ENCODE measurements around the gene EFCAB5.

- no peak for TF ChIP-seq ETV5 (CRISPR knock-in tag; IDR thresholded peaks at IDR 0.05; ENCODE audit: borderline replicate concordance)
- no peak for TF ChIP-seq TCF7L2 (IDR thresholded peaks at IDR 0.05; ENCODE audit: low read depth, low read length)
Measured at GRCh38 chr17:29936724-29937123, 4.7 kb upstream of the EFCAB5 start.
